ENCODE results near the gene GIPR.
A peak's percentile ranks its signal among the peaks of the same experiment; 100 is the strongest.

GIPR gene

GRCh38 chr19:45629704-45630103 lies 38.3 kb upstream of the GIPR start:
- TF ChIP-seq ESRRG (CRISPR knock-in tag; IDR thresholded peaks at IDR 0.05) (no peak), PATZ1 (CRISPR knock-in tag; IDR thresholded peaks at IDR 0.05; ENCODE audit: borderline replicate concordance) (no peak), ZFP3 (CRISPR knock-in tag; IDR thresholded peaks at IDR 0.05) (no peak)
- no peak for ATAC-seq

- TF ChIP-seq RARB (CRISPR knock-in tag; IDR thresholded peaks at IDR 0.05) (no peak), ARNTL (CRISPR knock-in tag; IDR thresholded peaks at IDR 0.05; ENCODE audit: borderline replicate concordance, low read depth) (no peak), CSRNP3 (CRISPR knock-in tag; IDR thresholded peaks at IDR 0.05) (no peak), ISL1 (CRISPR knock-in tag; IDR thresholded peaks at IDR 0.05) (peak; percentile 19; the same call in 1 of the 2 replicates), ZNF565 (CRISPR knock-in tag; conservative IDR thresholded peaks at IDR 0.05; ENCODE audit: low read depth) (no peak)
- peak; percentile 77 for ATAC-seq
Measured at GRCh38 chr19:45630463-45630862, 37.6 kb upstream of the GIPR start.

GRCh38 chr19:45632468-45633196 lies 35.4 kb upstream of the GIPR start:
- ATAC-seq: peak; percentile 93
- TF ChIP-seq ZC3H10 (CRISPR knock-in tag; IDR thresholded peaks at IDR 0.05) (no peak), ZNF70 (CRISPR knock-in tag; IDR thresholded peaks at IDR 0.05) (no peak)

GRCh38 chr19:45636275-45636674 lies 31.7 kb upstream of the GIPR start:
- TF ChIP-seq ARNTL (CRISPR knock-in tag; IDR thresholded peaks at IDR 0.05; ENCODE audit: borderline replicate concordance, low read depth): no peak
- no peak for TF ChIP-seq ZNF70 (CRISPR knock-in tag; IDR thresholded peaks at IDR 0.05)
- TF ChIP-seq ZFP30 (CRISPR knock-in tag; IDR thresholded peaks at IDR 0.05): no peak
- no peak for TF ChIP-seq ZC3H10 (CRISPR knock-in tag; IDR thresholded peaks at IDR 0.05)
- TF ChIP-seq PATZ1 (CRISPR knock-in tag; IDR thresholded peaks at IDR 0.05; ENCODE audit: borderline replicate concordance): no peak
- no peak for TF ChIP-seq RARB (CRISPR knock-in tag; IDR thresholded peaks at IDR 0.05)
- no peak for TF ChIP-seq GLIS3 (CRISPR knock-in tag; IDR thresholded peaks at IDR 0.05)

GRCh38 chr19:45636902-45637301 lies 31.1 kb upstream of the GIPR start:
- ATAC-seq: no peak
- TF ChIP-seq PPARA (CRISPR knock-in tag; IDR thresholded peaks at IDR 0.05; ENCODE audit: borderline replicate concordance) (no peak), ZNF8 (CRISPR knock-in tag; IDR thresholded peaks at IDR 0.05) (no peak), OSR1 (CRISPR knock-in tag; IDR thresholded peaks at IDR 0.05) (no peak), CREB5 (CRISPR knock-in tag; IDR thresholded peaks at IDR 0.05; ENCODE audit: low read depth) (no peak), POU6F1 (CRISPR knock-in tag; IDR thresholded peaks at IDR 0.05; ENCODE audit: borderline replicate concordance, low read depth) (no peak), GLIS3 (CRISPR knock-in tag; IDR thresholded peaks at IDR 0.05) (no peak), CSRNP3 (CRISPR knock-in tag; IDR thresholded peaks at IDR 0.05) (no peak), ZFP30 (CRISPR knock-in tag; IDR thresholded peaks at IDR 0.05) (no peak), ZNF565 (CRISPR knock-in tag; conservative IDR thresholded peaks at IDR 0.05; ENCODE audit: low read depth) (no peak), TOX (CRISPR knock-in tag; IDR thresholded peaks at IDR 0.05; ENCODE audit: borderline replicate concordance) (no peak), ESRRG (CRISPR knock-in tag; IDR thresholded peaks at IDR 0.05) (no peak), TSHZ2 (CRISPR knock-in tag; IDR thresholded peaks at IDR 0.05) (no peak), RARB (CRISPR knock-in tag; IDR thresholded peaks at IDR 0.05) (no peak), TCF4 (CRISPR knock-in tag; IDR thresholded peaks at IDR 0.05; ENCODE audit: borderline replicate concordance) (no peak), ZFP3 (CRISPR knock-in tag; IDR thresholded peaks at IDR 0.05) (no peak), CSDC2 (CRISPR knock-in tag; IDR thresholded peaks at IDR 0.05) (no peak)

More at GRCh38 chr19:45636275-45636674, 31.7 kb upstream of the GIPR start:
- ATAC-seq: no peak

Measured in SK-N-SH treated with all-trans-retinoic acid at 6 μM for 48 hours (cell line).